Cardiac septum (tissue), 1 donor: ENCODE data around the gene IGF1R. TPM values are rescaled to one million over a fixed set of nuclear protein-coding genes. Genes with fewer than 3 reads are reported as not detected.

Source experiments
- DNase-seq: peaks from one replicate; pipeline ENCODE4 v3.0.0-alpha.2; 2020; ENCODE audit warnings: low spot score
- intact Hi-C: fragments of 100-400 bp; cut with DNase I; formaldehyde crosslinking; loops from one replicate; pipeline ENCODE4 v1.14.0; 2022
- total RNA-seq: library from RNA; stranded (reverse); fragmentation: NEBNext Ultra II Directional; extraction: Animal tissue kit (Norgen Biotek cat#: 25700); gene quantifications from one replicate; pipeline ENCODE4 v1.2.1, GENCODE V29; 2021
- donor health status: DM: no; HTN: no; CAD: no.

The IGF1R gene
- total RNA-seq, 1 donor from 2014 or later: 57.2 TPM

GRCh38 chr15:98779463-98780071 lies 131.2 kb downstream of the IGF1R start:
- peak; percentile 90 for DNase-seq
- intact Hi-C loops: loop anchor here (2.0 to 5.0 kb wide), 3 partner anchors 131 to 298 kb away; partner anchors contain the start of gene IGF1R

GRCh38 chr15:98781838-98782237 lies 133.5 kb downstream of the IGF1R start:
- intact Hi-C loops: loop anchor here (5.0 kb wide), 1 partner anchor 295 kb away; no protein-coding TSS in a partner anchor
- DNase-seq: no peak

- DNase-seq: no peak
- intact Hi-C loops: loop anchor here (5.0 kb wide), 1 partner anchor 294 kb away; no protein-coding TSS in a partner anchor
Observed at GRCh38 chr15:98782801-98783200, 134.5 kb downstream of the IGF1R start.

- DNase-seq: no peak
- intact Hi-C loops: no loop called here
Observed at GRCh38 chr15:98785431-98785806, 137.1 kb downstream of the IGF1R start.

- DNase-seq: no peak
- intact Hi-C loops: no loop called here
Observed at GRCh38 chr15:98785807-98786621, 137.7 kb downstream of the IGF1R start.

- DNase-seq: no peak
- intact Hi-C loops: no loop called here
Observed at GRCh38 chr15:98786717-98787116, 138.4 kb downstream of the IGF1R start.

GRCh38 chr15:98787194-98787593 lies 138.9 kb downstream of the IGF1R start:
- intact Hi-C loops: no loop called here
- no peak for DNase-seq

- no peak for DNase-seq
- intact Hi-C loops: no loop called here
Observed at GRCh38 chr15:98787936-98788757, 139.8 kb downstream of the IGF1R start.

GRCh38 chr15:98789020-98789419 lies 140.7 kb downstream of the IGF1R start:
- DNase-seq: no peak
- intact Hi-C loops: no loop called here

GRCh38 chr15:98790270-98790669 lies 141.9 kb downstream of the IGF1R start:
- no peak for DNase-seq
- intact Hi-C loops: no loop called here

GRCh38 chr15:98791046-98791701 lies 142.8 kb downstream of the IGF1R start:
- intact Hi-C loops: no loop called here
- DNase-seq: no peak

GRCh38 chr15:98792117-98792516 lies 143.8 kb downstream of the IGF1R start:
- no peak for DNase-seq
- intact Hi-C loops: no loop called here

GRCh38 chr15:98794211-98794610 lies 145.9 kb downstream of the IGF1R start:
- no peak for DNase-seq
- intact Hi-C loops: no loop called here

GRCh38 chr15:98794748-98795147 lies 146.4 kb downstream of the IGF1R start:
- intact Hi-C loops: no loop called here
- DNase-seq: no peak

- DNase-seq: no peak
- intact Hi-C loops: no loop called here
Observed at GRCh38 chr15:98795980-98796379, 147.6 kb downstream of the IGF1R start.

GRCh38 chr15:98796685-98797357 lies 148.5 kb downstream of the IGF1R start:
- no peak for DNase-seq
- intact Hi-C loops: no loop called here

GRCh38 chr15:98798375-98798893 lies 150.1 kb downstream of the IGF1R start:
- intact Hi-C loops: no loop called here
- no peak for DNase-seq

- no peak for DNase-seq
- intact Hi-C loops: no loop called here
Observed at GRCh38 chr15:98799461-98800390, 151.4 kb downstream of the IGF1R start.
